Gastroesophageal sphincter (tissue), 4 donors: ENCODE measurements around the gene CD274. TPM values are rescaled to one million over a fixed set of nuclear protein-coding genes. Genes with fewer than 3 reads are reported as not detected.

Experiments used
- ATAC-seq: fragments of 150-250 bp; one replicate; pipeline ENCODE4 v1.9.1; 2016; ENCODE audit warnings: mild to moderate bottlenecking, moderate library complexity
- H3K27ac ChIP-seq, 4 donors: fragments of 200-600 bp; sonication (generic) in 3 of 4; 1 replicate in 3 of 4; 2 replicates in 1 of 4; pipeline ENCODE4 v1.5.1; 2016 to 2019
- H3K27me3 ChIP-seq: fragments of 200-600 bp; sonication (generic); one replicate; pipeline ENCODE4 v1.5.1; 2019
- H3K36me3 ChIP-seq, 2 donors: fragments of 200-600 bp; sonication (generic); one replicate each; pipeline ENCODE4 v1.5.1; 2019; ENCODE audit warnings: control low read depth in 1 of 2
- H3K4me1 ChIP-seq, 3 donors: fragments of 200-600 bp; sonication (generic); 1 replicate in 2 of 3; 2 replicates in 1 of 3; pipeline ENCODE4 v1.5.1; 2016 to 2019; ENCODE audit warnings: control low read depth in 2 of 3
- H3K4me3 ChIP-seq, 2 donors: fragments of 200-600 bp; sonication (generic); one replicate each; pipeline ENCODE4 v1.5.1; 2019; ENCODE audit warnings: mild to moderate bottlenecking in 1 of 2, moderate library complexity in 1 of 2
- H3K9me3 ChIP-seq, 3 donors: fragments of 200-600 bp; sonication (generic); one replicate each; pipeline ENCODE4 v1.5.1; 2017 to 2019; ENCODE audit warnings: control low read depth in 2 of 3
- EP300 ChIP-seq: sonication (generic); formaldehyde crosslinking; IDR thresholded peaks from one replicate; pipeline ENCODE4 v1.6.1; 2017; ENCODE audit warnings: antibody characterized with exemption, mild to moderate bottlenecking
- POLR2A ChIP-seq, 2 donors: fragments of 450-650 bp; IDR thresholded peaks; one replicate each; pipeline ENCODE4 v1.6.1; 2017; ENCODE audit warnings: antibody characterized with exemption in 2 of 2, mild to moderate bottlenecking in 2 of 2, moderate library complexity in 1 of 2
- POLR2AphosphoS5 ChIP-seq: sonication (generic); formaldehyde crosslinking; IDR thresholded peaks from one replicate; pipeline ENCODE4 v1.6.1; 2017; ENCODE audit warnings: antibody characterized with exemption
- WGBS, 2 donors: methylation state at CpG; one replicate each; pipeline ENCODE4 v1.1.5; 2018; ENCODE audit warnings: low coverage in 1 of 2; 5-methylcytosine and 5-hydroxymethylcytosine counted together
- total RNA-seq, 4 donors: library from RNA; depleted of rRNA; stranded (reverse); fragments of >200 nt; gene quantifications; one replicate each; pipeline ENCODE4 v1.1.0, GENCODE V29; 2016
- TF ChIP-seq, protein P1 (sequence below), 4 experiments: fragments of 200-600 bp in 2 of 4; fragments of 450-650 bp in 2 of 4; sonication (generic) in 1 of 4; IDR thresholded peaks; one replicate each; pipeline ENCODE4 v1.5.1; 2017 to 2019; ENCODE audit warnings: antibody characterized with exemption in 4 of 4, mild to moderate bottlenecking in 2 of 4, moderate library complexity in 2 of 4

The CD274 gene
- total RNA-seq, 4 donors from 2014 or later: 0.73 to 3.6 (median 2.7) TPM

GRCh38 chr9:5435912-5436311, 14.4 kb upstream of the CD274 start:
- ATAC-seq: no peak
- H3K36me3 ChIP-seq: peaks cover 0 to 48% of the 10 kb centered on the region in 2 donors
- H3K4me3 ChIP-seq: no peak overlapping the region
- peaks cover 0 to 24% (median 15%) of the 10 kb centered on the region in 3 donors for H3K4me1 ChIP-seq
- 86% methylated on average over 2 of the region's 3 CpGs; no CpG with 5 or more reads in 1 of the 2 donors for WGBS, 2 donors
- H3K9me3 ChIP-seq: no peaks in the 10 kb centered on the region
- no peaks in the 10 kb centered on the region for H3K27me3 ChIP-seq
- no peak for TF ChIP-seq EP300
- TF ChIP-seq POLR2AphosphoS5: no peak
- TF ChIP-seq POLR2A (IDR thresholded peaks at IDR 0.05): no peak
- TF ChIP-seq, protein P1, sequence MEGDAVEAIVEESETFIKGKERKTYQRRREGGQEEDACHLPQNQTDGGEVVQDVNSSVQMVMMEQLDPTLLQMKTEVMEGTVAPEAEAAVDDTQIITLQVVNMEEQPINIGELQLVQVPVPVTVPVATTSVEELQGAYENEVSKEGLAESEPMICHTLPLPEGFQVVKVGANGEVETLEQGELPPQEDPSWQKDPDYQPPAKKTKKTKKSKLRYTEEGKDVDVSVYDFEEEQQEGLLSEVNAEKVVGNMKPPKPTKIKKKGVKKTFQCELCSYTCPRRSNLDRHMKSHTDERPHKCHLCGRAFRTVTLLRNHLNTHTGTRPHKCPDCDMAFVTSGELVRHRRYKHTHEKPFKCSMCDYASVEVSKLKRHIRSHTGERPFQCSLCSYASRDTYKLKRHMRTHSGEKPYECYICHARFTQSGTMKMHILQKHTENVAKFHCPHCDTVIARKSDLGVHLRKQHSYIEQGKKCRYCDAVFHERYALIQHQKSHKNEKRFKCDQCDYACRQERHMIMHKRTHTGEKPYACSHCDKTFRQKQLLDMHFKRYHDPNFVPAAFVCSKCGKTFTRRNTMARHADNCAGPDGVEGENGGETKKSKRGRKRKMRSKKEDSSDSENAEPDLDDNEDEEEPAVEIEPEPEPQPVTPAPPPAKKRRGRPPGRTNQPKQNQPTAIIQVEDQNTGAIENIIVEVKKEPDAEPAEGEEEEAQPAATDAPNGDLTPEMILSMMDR (IDR thresholded peaks at IDR 0.05): no peak
- H3K27ac ChIP-seq: no peak overlapping the region

DNA sequence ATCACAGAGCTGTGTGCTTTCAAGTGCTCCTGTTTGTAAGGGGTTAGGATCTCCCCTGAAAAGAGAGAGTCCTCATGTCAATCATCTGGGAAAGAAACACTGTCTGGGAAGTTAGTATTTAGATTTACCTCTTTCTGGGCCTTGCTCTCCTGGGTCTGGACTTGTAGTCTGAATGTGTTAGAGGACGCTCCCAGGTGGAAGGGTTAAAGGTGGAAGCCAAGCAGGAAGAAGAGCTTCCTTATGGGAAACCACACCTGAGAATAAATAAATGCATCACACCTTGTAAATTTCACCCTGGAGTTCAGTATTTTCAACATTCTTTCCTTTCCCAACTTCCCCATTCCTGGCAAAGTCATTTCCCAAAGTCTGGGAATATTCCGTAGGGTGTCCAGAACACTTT, 13.9 kb upstream of the CD274 start:
- Histone ChIP-seq H3K4me1 (peaks cover 0 to 24% (median 15%) of the 10 kb centered on the region in 3 donors), H3K4me3 (no peak overlapping the region), H3K27ac (peak overlapping the region in 3 of 4 donors; percentile 89 to 93 (median 92)), H3K9me3 (no peaks in the 10 kb centered on the region), H3K36me3 (peaks cover 0 to 42% of the 10 kb centered on the region in 2 donors), H3K27me3 (no peaks in the 10 kb centered on the region)
- no peak for ATAC-seq
- no peak for TF ChIP-seq POLR2A (IDR thresholded peaks at IDR 0.05)
- 93 to 94% methylated on average over 2 of the region's 2 CpGs for WGBS, 2 donors

DNA sequence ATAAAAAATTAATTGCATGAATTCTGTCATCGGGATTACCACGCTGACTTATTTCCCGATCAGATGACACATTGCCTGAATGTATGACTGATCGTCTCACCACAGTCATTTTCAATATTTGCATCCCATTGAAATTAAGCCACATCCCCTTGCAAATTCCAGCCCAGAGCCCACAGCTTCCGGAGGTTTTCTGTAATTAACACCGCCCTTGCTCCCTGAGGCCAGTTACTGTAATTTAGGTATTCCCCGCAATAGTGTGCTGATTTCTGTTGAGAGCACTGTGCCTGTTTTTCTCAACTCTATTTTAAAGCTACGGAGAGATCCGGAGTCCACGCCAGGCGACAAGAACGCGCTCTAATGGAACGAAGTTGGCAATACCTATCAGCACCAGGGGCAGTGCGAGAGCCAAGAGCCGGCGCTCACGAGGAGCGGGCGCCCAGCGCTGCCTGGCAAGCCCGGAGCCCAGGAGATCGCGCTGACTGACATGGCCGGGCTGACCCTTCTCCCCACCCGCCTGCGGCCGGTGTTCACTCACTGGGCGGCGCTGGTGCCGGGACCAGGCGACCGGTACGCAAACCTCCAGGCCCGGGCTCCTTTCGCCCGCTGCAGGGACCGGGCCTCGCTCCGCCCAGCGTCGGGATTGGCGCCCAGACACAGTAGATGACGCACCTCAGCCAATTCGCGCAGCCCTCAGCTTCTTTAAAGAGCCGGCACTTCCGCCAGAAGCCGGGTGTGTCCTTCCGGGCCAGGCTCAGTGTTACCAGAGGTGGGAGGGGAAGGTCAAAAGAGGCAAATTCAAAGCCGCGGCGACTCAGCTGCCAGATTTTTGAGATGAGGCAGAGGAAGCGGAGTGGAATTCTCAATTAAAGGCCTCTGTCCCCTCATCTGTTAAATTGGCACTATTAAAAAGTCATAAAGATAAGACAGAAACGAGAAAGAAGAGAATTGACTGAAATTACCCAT, 12.8 kb upstream of the CD274 start, which contains the start of gene PLGRKT:
PLGRKT (minus strand) TSS at position 672 of the 963 bp plus-strand sequence. CDS start 5,948 bp downstream, outside the sequence.
- TF ChIP-seq EP300 (no peak), POLR2A (IDR thresholded peaks at IDR 0.05) (peak; percentile 85 to 87), POLR2AphosphoS5 (peak; percentile 87)
- TF ChIP-seq, protein P1 (IDR thresholded peaks at IDR 0.05): peak in 3 of 4 experiments; percentile 28 to 43 (median 33)
- Histone ChIP-seq H3K36me3 (peaks cover 0 to 33% of the 10 kb centered on the region in 2 donors), H3K27ac (peak within 1 kb of the TSS; percentile 89 to 95 (median 92)), H3K27me3 (no peaks in the 10 kb centered on the region), H3K4me1 (peaks cover 0 to 24% (median 15%) of the 10 kb centered on the region in 3 donors), H3K4me3 (peak within 1 kb of the TSS; percentile 70 to 72), H3K9me3 (no peaks in the 10 kb centered on the region)
- peak; percentile 99 for ATAC-seq
- 0% methylated on average over 7 to 11 of the region's 55 CpGs for WGBS, 2 donors

DNA sequence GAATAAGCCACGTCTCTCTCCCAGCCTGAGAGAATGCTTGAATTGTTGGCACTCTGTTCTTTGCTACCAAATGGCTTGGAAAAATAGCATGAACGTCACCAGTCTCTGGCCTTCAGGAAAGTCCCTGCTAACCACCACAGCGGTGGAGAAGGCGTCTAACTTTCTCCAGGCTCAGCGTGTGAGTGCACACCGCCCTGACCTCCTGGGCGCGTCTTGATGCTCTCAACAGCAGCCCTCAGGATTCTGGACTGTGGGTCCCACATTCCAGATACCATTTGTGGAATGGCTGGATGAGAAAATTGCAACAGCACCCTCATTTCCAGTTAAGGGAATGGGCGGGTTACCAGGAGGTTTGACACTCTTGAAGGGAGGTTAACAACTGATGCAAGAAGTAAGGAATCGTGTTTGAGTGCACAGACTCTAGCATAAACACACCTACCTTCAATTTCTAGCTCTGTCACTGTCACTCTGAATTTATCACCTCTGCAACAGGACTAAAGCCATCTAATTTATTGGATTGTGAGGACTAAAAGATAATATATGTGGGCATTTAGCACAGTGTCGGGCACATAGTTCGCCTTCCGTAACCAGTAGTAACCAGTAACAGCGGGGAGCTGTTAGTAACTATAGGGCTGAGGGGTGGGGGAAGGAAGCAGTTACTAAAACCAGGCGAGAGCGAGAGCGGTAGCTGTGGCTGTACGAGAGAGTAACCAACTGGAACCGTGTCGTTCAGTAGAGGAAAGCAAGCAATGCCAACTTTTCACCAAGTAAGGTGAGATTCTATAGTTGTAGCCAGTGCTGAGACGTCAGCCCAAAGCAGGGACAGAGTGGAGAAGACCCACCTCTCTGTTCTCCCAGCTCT, 11.8 kb upstream of the CD274 start:
- no peak for ATAC-seq
- WGBS, 2 donors: 72% methylated on average over 6 to 15 of the region's 21 CpGs
- peaks cover 0 to 24% (median 15%) of the 10 kb centered on the region in 3 donors for H3K4me1 ChIP-seq
- TF ChIP-seq EP300: no peak
- TF ChIP-seq POLR2A (IDR thresholded peaks at IDR 0.05): no peak
- TF ChIP-seq POLR2AphosphoS5: no peak
- TF ChIP-seq, protein P1 (IDR thresholded peaks at IDR 0.05): no peak
- H3K27ac ChIP-seq: peak overlapping the region; percentile 89 to 95 (median 92)
- H3K36me3 ChIP-seq: peaks cover 0 to 23% of the 10 kb centered on the region in 2 donors
- no peaks in the 10 kb centered on the region for H3K27me3 ChIP-seq
- peak overlapping the region; percentile 70 to 72 for H3K4me3 ChIP-seq
- no peaks in the 10 kb centered on the region for H3K9me3 ChIP-seq

GRCh38 chr9:5440426-5440825, 9.9 kb upstream of the CD274 start:
- no peak for ATAC-seq
- Histone ChIP-seq H3K4me1 (peaks cover 0 to 24% (median 15%) of the 10 kb centered on the region in 3 donors), H3K4me3 (no peak overlapping the region), H3K9me3 (no peaks in the 10 kb centered on the region), H3K36me3 (peaks cover 0 to 6% of the 10 kb centered on the region in 2 donors), H3K27ac (no peak overlapping the region), H3K27me3 (no peaks in the 10 kb centered on the region)
- WGBS, 2 donors: 88 to 93% methylated on average over 3 of the region's 3 CpGs
- TF ChIP-seq, protein P1 (IDR thresholded peaks at IDR 0.05): no peak
- TF ChIP-seq POLR2AphosphoS5 (no peak), EP300 (no peak), POLR2A (IDR thresholded peaks at IDR 0.05) (no peak)
